WTC11 (cell line): ENCODE measurements around the gene KIFC1. TPM values are rescaled to one million over a fixed set of nuclear protein-coding genes. Genes with fewer than 3 reads are reported as not detected.
A peak's percentile ranks its signal among the peaks of the same experiment; 100 is the strongest.

Experiments
- ATAC-seq: fragments of 200-7000 bp; cut with Tn5 transposase; 2 replicates; pipeline ENCODE4 v1.10.0; 2021; ENCODE audit warnings: mild to moderate bottlenecking, moderate library complexity
- CTCF ChIA-PET: fragments of 300-600 bp; sonication (Branson Sonifier 250); formaldehyde crosslinking; loops from one replicate; lab custom pipeline; 2021; ENCODE audit warnings: antibody characterized with exemption; lab: Charles Lee
- POLR2A ChIA-PET: fragments of 350-600 bp; sonication (Branson Sonifier 250); formaldehyde crosslinking; loops from one replicate; lab custom pipeline; 2021; ENCODE audit warnings: antibody characterized with exemption; lab: Charles Lee
- DNase-seq: peaks from one replicate; pipeline ENCODE4 v3.0.0; 2021; ENCODE audit warnings: low spot score
- H3K27ac Mint-ChIP-seq: 2 replicates; pipeline ENCODE4 v1.8.0; 2021; ENCODE audit warnings: mixed read lengths
- H3K27me3 Mint-ChIP-seq: 2 replicates; pipeline ENCODE4 v1.8.0; 2021; ENCODE audit warnings: low read depth, mild to moderate bottlenecking, moderate library complexity, mixed read lengths
- H3K36me3 Mint-ChIP-seq: 2 replicates; pipeline ENCODE4 v1.8.0; 2021; ENCODE audit warnings: mixed read lengths
- H3K4me1 Mint-ChIP-seq: 2 replicates; pipeline ENCODE4 v1.8.0; 2022; ENCODE audit warnings: mixed read lengths
- H3K4me3 Mint-ChIP-seq: 2 replicates; pipeline ENCODE4 v1.8.0; 2021; ENCODE audit warnings: mild to moderate bottlenecking, moderate library complexity, mixed read lengths
- H3K9me3 Mint-ChIP-seq: 2 replicates; pipeline ENCODE4 v1.8.0; 2021; ENCODE audit warnings: mixed read lengths
- ATF1 ChIP-seq: sonication (generic); formaldehyde crosslinking; IDR thresholded peaks from 2 replicates; pipeline ENCODE4 v1.8.1; 2023; ENCODE audit warnings: mild to moderate bottlenecking, moderate library complexity, missing genetic modification reagents
- CBFB ChIP-seq: sonication (generic); formaldehyde crosslinking; IDR thresholded peaks from 2 replicates; pipeline ENCODE4 v1.8.1; 2022; ENCODE audit warnings: mild to moderate bottlenecking, low read depth, missing genetic modification reagents
- KAT7 ChIP-seq: sonication (generic); formaldehyde crosslinking; IDR thresholded peaks from 2 replicates; pipeline ENCODE4 v1.8.1; 2023; ENCODE audit warnings: missing genetic modification reagents, mild to moderate bottlenecking, borderline replicate concordance
- NR3C1 ChIP-seq: sonication (generic); formaldehyde crosslinking; conservative IDR thresholded peaks from 2 replicates; pipeline ENCODE4 v1.8.1; 2023; ENCODE audit warnings: low read depth, mild to moderate bottlenecking, missing genetic modification reagents
- OVOL2 ChIP-seq: fragments of 250-450 bp; sonication (Bioruptor Pico); IDR thresholded peaks from 2 replicates; pipeline ENCODE4 v1.9.0; 2021; ENCODE audit warnings: mild to moderate bottlenecking, borderline replicate concordance
- SOX15 ChIP-seq: fragments of 250-450 bp; sonication (Bioruptor Pico); IDR thresholded peaks from 2 replicates; pipeline ENCODE4 v1.9.0; 2021; ENCODE audit warnings: mild to moderate bottlenecking
- TCF7 ChIP-seq: sonication (generic); formaldehyde crosslinking; IDR thresholded peaks from 2 replicates; pipeline ENCODE4 v1.8.0; 2022; ENCODE audit warnings: mild to moderate bottlenecking, low read depth, missing genetic modification reagents, moderate library complexity
- ZBTB21 ChIP-seq: sonication (generic); formaldehyde crosslinking; IDR thresholded peaks from 2 replicates; pipeline ENCODE4 v1.8.1; 2023; ENCODE audit warnings: mild to moderate bottlenecking, missing genetic modification reagents, borderline replicate concordance
- ZNF423 ChIP-seq: fragments of 250-450 bp; sonication (Bioruptor Pico); IDR thresholded peaks from 2 replicates; pipeline ENCODE4 v2.1.2; 2022; ENCODE audit warnings: mild to moderate bottlenecking, moderate library complexity
- total RNA-seq: library from RNA; stranded (reverse); gene quantifications from 3 replicates; pipeline ENCODE4 v1.2.3, GENCODE V29; 2021
- TF ChIP-seq, protein P1 (sequence below): sonication (generic); formaldehyde crosslinking; IDR thresholded peaks from 2 replicates; pipeline ENCODE4 v1.8.0; 2023; ENCODE audit warnings: missing genetic modification reagents, mild to moderate bottlenecking, borderline replicate concordance
- TF ChIP-seq, protein P2 (sequence below): sonication (generic); formaldehyde crosslinking; IDR thresholded peaks from 2 replicates; pipeline ENCODE4 v1.8.1; 2023; ENCODE audit warnings: mild to moderate bottlenecking, missing genetic modification reagents, borderline replicate concordance
- TF ChIP-seq, protein P3 (sequence below): fragments of 250-450 bp; sonication (Bioruptor Pico); IDR thresholded peaks from 2 replicates; pipeline ENCODE4 v1.9.0; 2021; ENCODE audit warnings: mild to moderate bottlenecking, borderline replicate concordance
- TF ChIP-seq, protein P4 (sequence below): fragments of 250-450 bp; sonication (Bioruptor Pico); IDR thresholded peaks from 2 replicates; pipeline ENCODE4 v2.1.2; 2022; ENCODE audit warnings: mild to moderate bottlenecking, moderate library complexity
- TF ChIP-seq, protein P5 (sequence below): sonication (generic); formaldehyde crosslinking; IDR thresholded peaks from 2 replicates; pipeline ENCODE4 v1.8.0; 2023; ENCODE audit warnings: mild to moderate bottlenecking, missing genetic modification reagents

KIFC1 gene
- total RNA-seq, 1 experiment from 2014 or later, result 97.3 TPM

DNA sequence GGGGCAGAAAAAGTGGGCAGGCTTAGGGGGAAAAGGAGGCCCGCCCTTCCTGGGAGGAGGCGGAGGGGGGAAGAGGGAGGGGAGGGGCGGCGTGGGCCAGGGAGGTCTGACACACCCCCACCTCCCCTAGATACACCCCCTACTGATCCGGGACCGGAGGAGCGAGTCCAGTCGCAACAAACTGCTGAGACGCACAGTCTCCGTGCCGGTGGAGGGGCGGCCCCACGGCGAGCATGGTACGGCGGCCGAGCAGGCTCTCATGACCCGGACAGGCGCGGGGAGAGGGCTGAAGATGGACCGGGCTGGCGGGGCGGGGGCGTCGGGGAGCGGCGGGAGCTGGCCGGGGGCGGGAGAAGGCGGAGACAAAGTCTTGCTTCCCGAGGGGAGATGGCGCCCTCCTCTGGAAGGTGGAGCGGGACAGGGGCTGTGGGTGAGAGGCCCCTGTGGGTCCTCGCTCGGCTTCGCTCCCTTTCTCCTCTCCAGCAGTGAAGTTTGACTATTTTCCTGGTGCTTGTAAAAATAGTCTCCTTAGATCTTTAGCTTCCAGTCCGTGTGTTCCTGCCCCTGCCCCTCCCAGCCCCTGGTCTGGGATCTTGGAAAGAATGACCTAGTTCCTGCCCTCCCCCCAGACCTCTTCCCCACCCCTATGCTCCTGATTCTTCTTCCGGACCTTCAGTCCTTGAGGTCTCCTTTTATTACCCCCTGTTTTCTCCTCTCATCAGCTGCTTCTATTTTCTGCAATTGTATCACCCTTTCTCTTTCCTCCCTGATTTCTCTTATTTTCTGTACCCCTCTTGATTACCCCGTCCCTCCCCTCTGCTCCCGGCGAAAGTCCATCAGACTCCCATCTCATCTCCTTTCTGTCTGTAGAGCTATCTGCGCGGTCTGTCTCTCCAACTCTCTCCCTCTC is 34.3 kb downstream of the KIFC1 start (continued):
- TF ChIP-seq, protein P1, sequence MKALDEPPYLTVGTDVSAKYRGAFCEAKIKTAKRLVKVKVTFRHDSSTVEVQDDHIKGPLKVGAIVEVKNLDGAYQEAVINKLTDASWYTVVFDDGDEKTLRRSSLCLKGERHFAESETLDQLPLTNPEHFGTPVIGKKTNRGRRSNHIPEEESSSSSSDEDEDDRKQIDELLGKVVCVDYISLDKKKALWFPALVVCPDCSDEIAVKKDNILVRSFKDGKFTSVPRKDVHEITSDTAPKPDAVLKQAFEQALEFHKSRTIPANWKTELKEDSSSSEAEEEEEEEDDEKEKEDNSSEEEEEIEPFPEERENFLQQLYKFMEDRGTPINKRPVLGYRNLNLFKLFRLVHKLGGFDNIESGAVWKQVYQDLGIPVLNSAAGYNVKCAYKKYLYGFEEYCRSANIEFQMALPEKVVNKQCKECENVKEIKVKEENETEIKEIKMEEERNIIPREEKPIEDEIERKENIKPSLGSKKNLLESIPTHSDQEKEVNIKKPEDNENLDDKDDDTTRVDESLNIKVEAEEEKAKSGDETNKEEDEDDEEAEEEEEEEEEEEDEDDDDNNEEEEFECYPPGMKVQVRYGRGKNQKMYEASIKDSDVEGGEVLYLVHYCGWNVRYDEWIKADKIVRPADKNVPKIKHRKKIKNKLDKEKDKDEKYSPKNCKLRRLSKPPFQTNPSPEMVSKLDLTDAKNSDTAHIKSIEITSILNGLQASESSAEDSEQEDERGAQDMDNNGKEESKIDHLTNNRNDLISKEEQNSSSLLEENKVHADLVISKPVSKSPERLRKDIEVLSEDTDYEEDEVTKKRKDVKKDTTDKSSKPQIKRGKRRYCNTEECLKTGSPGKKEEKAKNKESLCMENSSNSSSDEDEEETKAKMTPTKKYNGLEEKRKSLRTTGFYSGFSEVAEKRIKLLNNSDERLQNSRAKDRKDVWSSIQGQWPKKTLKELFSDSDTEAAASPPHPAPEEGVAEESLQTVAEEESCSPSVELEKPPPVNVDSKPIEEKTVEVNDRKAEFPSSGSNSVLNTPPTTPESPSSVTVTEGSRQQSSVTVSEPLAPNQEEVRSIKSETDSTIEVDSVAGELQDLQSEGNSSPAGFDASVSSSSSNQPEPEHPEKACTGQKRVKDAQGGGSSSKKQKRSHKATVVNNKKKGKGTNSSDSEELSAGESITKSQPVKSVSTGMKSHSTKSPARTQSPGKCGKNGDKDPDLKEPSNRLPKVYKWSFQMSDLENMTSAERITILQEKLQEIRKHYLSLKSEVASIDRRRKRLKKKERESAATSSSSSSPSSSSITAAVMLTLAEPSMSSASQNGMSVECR (CRISPR knock-in tag), result no peak
- no peak for TF ChIP-seq TCF7 (CRISPR knock-in tag)
- TF ChIP-seq KAT7, result 0 out of 2 replicates have a peak, but pooled peaks have one; percentile 43

DNA sequence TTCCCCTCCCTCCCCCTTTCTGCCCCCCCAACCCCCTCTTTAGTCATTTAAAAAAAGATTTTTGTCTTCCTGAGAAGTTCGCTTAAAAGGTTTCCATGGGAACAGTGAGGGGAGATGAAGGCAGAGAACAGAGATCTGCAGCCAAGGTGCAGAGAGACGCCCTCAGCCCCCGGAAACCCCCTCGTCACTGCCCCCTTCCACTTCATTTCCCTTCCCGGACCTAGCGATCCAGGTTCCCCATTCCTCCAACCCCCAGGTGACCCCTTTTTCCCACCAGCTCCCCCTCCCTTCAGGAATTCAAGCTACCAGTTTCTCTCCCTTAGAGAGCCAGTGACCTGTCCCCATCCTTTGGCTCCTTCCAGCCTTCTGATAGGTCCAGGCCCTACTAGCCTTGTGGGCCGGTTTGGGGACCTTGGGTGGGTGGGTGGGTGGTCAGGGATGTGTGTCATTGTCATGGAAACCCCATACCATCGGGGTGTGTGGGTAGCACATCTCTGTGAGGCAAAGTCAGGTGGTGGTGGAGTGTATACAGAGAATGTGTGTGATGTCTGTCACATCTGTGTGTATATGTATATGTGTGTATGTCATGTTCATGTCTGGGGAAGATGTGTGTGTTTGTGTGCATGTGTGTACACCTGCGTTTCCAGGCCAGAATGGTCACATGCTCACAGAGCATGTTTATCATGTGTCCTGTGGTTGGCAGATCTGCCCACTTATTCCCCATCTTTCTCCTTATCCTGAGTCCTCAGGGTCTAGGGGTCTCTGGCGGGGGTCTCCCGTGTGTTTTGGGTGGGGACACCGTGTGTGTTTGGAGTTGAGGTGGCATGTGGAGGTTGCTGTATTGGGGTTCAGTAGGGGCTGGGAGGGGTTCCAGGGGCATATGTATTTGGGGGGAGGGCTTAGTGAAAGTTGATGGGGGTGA is 35.2 kb downstream of the KIFC1 start:
- H3K27ac Mint-ChIP-seq, result peak overlapping the region; percentile 33; the same call in 1 of the 2 replicates
- H3K4me1 Mint-ChIP-seq, result peaks cover 69% of the 10 kb centered on the region
- no peaks in the 10 kb centered on the region; the same call in 1 of the 2 replicates for H3K27me3 Mint-ChIP-seq
- POLR2A ChIA-PET, result interaction anchor here (0.7 to 1.3 kb wide), 3 partner anchors 9 to 109 kb away, joined by 3 to 6 read pairs (median 4); partner anchors contain the start of genes CUTA and ZBTB22
- ATAC-seq (no peak), DNase-seq (no peak)
- no peaks in the 10 kb centered on the region for H3K9me3 Mint-ChIP-seq
- peaks cover 13% of the 10 kb centered on the region for H3K36me3 Mint-ChIP-seq
- peak overlapping the region; percentile 85 for H3K4me3 Mint-ChIP-seq
- CTCF ChIA-PET, result interaction anchor here (0.6 to 2.7 kb wide), 20 partner anchors 9 to 428 kb away, joined by 3 to 21 read pairs (median 4); partner anchors contain the start of genes B3GALT4, BAK1, CUTA and KIFC1
- TF ChIP-seq, protein P2, sequence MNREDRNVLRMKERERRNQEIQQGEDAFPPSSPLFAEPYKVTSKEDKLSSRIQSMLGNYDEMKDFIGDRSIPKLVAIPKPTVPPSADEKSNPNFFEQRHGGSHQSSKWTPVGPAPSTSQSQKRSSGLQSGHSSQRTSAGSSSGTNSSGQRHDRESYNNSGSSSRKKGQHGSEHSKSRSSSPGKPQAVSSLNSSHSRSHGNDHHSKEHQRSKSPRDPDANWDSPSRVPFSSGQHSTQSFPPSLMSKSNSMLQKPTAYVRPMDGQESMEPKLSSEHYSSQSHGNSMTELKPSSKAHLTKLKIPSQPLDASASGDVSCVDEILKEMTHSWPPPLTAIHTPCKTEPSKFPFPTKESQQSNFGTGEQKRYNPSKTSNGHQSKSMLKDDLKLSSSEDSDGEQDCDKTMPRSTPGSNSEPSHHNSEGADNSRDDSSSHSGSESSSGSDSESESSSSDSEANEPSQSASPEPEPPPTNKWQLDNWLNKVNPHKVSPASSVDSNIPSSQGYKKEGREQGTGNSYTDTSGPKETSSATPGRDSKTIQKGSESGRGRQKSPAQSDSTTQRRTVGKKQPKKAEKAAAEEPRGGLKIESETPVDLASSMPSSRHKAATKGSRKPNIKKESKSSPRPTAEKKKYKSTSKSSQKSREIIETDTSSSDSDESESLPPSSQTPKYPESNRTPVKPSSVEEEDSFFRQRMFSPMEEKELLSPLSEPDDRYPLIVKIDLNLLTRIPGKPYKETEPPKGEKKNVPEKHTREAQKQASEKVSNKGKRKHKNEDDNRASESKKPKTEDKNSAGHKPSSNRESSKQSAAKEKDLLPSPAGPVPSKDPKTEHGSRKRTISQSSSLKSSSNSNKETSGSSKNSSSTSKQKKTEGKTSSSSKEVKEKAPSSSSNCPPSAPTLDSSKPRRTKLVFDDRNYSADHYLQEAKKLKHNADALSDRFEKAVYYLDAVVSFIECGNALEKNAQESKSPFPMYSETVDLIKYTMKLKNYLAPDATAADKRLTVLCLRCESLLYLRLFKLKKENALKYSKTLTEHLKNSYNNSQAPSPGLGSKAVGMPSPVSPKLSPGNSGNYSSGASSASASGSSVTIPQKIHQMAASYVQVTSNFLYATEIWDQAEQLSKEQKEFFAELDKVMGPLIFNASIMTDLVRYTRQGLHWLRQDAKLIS (CRISPR knock-in tag), result no peak
- TF ChIP-seq CBFB (CRISPR knock-in tag) (no peak), ZBTB21 (CRISPR knock-in tag) (no peak), OVOL2 (CRISPR knock-in tag) (no peak), NR3C1 (no peak), ATF1 (CRISPR knock-in tag) (no peak), SOX15 (CRISPR knock-in tag) (no peak), ZNF423 (CRISPR knock-in tag) (no peak)
- TF ChIP-seq, protein P3, sequence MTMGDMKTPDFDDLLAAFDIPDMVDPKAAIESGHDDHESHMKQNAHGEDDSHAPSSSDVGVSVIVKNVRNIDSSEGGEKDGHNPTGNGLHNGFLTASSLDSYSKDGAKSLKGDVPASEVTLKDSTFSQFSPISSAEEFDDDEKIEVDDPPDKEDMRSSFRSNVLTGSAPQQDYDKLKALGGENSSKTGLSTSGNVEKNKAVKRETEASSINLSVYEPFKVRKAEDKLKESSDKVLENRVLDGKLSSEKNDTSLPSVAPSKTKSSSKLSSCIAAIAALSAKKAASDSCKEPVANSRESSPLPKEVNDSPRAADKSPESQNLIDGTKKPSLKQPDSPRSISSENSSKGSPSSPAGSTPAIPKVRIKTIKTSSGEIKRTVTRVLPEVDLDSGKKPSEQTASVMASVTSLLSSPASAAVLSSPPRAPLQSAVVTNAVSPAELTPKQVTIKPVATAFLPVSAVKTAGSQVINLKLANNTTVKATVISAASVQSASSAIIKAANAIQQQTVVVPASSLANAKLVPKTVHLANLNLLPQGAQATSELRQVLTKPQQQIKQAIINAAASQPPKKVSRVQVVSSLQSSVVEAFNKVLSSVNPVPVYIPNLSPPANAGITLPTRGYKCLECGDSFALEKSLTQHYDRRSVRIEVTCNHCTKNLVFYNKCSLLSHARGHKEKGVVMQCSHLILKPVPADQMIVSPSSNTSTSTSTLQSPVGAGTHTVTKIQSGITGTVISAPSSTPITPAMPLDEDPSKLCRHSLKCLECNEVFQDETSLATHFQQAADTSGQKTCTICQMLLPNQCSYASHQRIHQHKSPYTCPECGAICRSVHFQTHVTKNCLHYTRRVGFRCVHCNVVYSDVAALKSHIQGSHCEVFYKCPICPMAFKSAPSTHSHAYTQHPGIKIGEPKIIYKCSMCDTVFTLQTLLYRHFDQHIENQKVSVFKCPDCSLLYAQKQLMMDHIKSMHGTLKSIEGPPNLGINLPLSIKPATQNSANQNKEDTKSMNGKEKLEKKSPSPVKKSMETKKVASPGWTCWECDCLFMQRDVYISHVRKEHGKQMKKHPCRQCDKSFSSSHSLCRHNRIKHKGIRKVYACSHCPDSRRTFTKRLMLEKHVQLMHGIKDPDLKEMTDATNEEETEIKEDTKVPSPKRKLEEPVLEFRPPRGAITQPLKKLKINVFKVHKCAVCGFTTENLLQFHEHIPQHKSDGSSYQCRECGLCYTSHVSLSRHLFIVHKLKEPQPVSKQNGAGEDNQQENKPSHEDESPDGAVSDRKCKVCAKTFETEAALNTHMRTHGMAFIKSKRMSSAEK, result no peak
- TF ChIP-seq, protein P4, sequence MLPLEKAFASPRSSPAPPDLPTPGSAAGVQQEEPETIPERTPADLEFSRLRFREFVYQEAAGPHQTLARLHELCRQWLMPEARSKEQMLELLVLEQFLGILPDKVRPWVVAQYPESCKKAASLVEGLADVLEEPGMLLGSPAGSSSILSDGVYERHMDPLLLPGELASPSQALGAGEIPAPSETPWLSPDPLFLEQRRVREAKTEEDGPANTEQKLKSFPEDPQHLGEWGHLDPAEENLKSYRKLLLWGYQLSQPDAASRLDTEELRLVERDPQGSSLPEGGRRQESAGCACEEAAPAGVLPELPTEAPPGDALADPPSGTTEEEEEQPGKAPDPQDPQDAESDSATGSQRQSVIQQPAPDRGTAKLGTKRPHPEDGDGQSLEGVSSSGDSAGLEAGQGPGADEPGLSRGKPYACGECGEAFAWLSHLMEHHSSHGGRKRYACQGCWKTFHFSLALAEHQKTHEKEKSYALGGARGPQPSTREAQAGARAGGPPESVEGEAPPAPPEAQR (CRISPR knock-in tag), result no peak
- TF ChIP-seq, protein P5, sequence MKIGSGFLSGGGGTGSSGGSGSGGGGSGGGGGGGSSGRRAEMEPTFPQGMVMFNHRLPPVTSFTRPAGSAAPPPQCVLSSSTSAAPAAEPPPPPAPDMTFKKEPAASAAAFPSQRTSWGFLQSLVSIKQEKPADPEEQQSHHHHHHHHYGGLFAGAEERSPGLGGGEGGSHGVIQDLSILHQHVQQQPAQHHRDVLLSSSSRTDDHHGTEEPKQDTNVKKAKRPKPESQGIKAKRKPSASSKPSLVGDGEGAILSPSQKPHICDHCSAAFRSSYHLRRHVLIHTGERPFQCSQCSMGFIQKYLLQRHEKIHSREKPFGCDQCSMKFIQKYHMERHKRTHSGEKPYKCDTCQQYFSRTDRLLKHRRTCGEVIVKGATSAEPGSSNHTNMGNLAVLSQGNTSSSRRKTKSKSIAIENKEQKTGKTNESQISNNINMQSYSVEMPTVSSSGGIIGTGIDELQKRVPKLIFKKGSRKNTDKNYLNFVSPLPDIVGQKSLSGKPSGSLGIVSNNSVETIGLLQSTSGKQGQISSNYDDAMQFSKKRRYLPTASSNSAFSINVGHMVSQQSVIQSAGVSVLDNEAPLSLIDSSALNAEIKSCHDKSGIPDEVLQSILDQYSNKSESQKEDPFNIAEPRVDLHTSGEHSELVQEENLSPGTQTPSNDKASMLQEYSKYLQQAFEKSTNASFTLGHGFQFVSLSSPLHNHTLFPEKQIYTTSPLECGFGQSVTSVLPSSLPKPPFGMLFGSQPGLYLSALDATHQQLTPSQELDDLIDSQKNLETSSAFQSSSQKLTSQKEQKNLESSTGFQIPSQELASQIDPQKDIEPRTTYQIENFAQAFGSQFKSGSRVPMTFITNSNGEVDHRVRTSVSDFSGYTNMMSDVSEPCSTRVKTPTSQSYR (CRISPR knock-in tag), result no peak
